Endothelial cell of umbilical vein (primary cell): ENCODE data around the gene COL23A1. TPM values are rescaled to one million over a fixed set of nuclear protein-coding genes. Genes with fewer than 3 reads are reported as not detected.

Source experiments
- BruUV-seq: library from RNA; stranded (reverse); fragments of 400-500 nt; replicated peaks from 2 replicates; lab custom pipeline; 2021; lab: Mats Ljungman, UMichigan
- CTCF ChIA-PET: fragments of 300-600, 350-600 bp; sonication (Branson Sonifier 250); formaldehyde crosslinking; loops from one replicate; lab custom pipeline; 2021; ENCODE audit warnings: antibody characterized with exemption, inconsistent platforms; lab: Charles Lee
- POLR2A ChIA-PET: fragments of 300-600, 350-600 bp; sonication (Branson Sonifier 250); formaldehyde crosslinking; loops from one replicate; lab custom pipeline; 2021; ENCODE audit warnings: antibody characterized with exemption, inconsistent platforms; lab: Charles Lee
- DNase-seq: peaks from one replicate; pipeline ENCODE4 v3.0.0-alpha.2; 2011; ENCODE audit warnings: low read depth, low spot score
- FAIRE-seq: peaks from 2 replicates; lab custom pipeline; 2011; peaks lifted over from hg19 to GRCh38; lab: Jason Lieb, UNC
- H2AFZ ChIP-seq: 2 replicates; pipeline ENCODE4 v1.6.0; 2012; ENCODE audit warnings: low read depth, low read length, control low read depth, inconsistent platforms
- H3K27ac ChIP-seq: 2 replicates; pipeline ENCODE4 v1.5.1; 2011; ENCODE audit warnings: low read depth, mild to moderate bottlenecking, control low read depth, low read length, moderate library complexity; ENCODE audit not compliant: insufficient read depth
- H3K27me3 ChIP-seq, 2 experiments: 2 replicates each; pipeline versions ENCODE4 v1.6.0 to v1.6.1; 2011; ENCODE audit warnings: low read length in 2 of 2, mixed read lengths in 1 of 2; ENCODE audit not compliant: control insufficient read depth in 2 of 2, insufficient read depth in 2 of 2
- H3K36me3 ChIP-seq, 2 experiments: 2 replicates in 1 of 2; 3 replicates in 1 of 2; pipeline ENCODE4 v1.5.1; 2011; ENCODE audit warnings: low read length in 2 of 2, mild to moderate bottlenecking in 1 of 2, moderate library complexity in 1 of 2; ENCODE audit not compliant: control insufficient read depth in 2 of 2, insufficient read depth in 2 of 2; ENCODE audit errors: extremely low read depth in 1 of 2
- H3K4me1 ChIP-seq: 3 replicates; pipeline ENCODE4 v1.5.1; 2011; ENCODE audit warnings: mild to moderate bottlenecking, low read length; ENCODE audit not compliant: control insufficient read depth, insufficient read depth; ENCODE audit errors: extremely low read depth
- H3K4me2 ChIP-seq: 2 replicates; pipeline ENCODE4 v1.6.1; 2011; ENCODE audit warnings: low read length, control low read depth, mixed read lengths; ENCODE audit not compliant: insufficient read depth
- H3K4me3 ChIP-seq, 3 experiments: fragments of 200-600 bp in 1 of 3; sonication (generic), shearing (Covaris generic) in 1 of 3; replicated peaks in 1 of 3; 2 replicates each; pipeline ENCODE4 v1.5.1; 2011 to 2016; ENCODE audit warnings: control low read depth in 3 of 3, low read length in 3 of 3, mild to moderate bottlenecking in 2 of 3, inconsistent platforms in 1 of 3, low read depth in 1 of 3, moderate library complexity in 1 of 3; ENCODE audit not compliant: insufficient read depth in 1 of 3
- H3K79me2 ChIP-seq: 2 replicates; pipeline ENCODE4 v1.6.0; 2012; ENCODE audit warnings: low read length, inconsistent platforms; ENCODE audit not compliant: control insufficient read depth, insufficient read depth
- H3K9ac ChIP-seq: replicated peaks from 2 replicates; pipeline ENCODE3; 2011; ENCODE audit warnings: low read length, control low read depth; ENCODE audit not compliant: insufficient read depth; ENCODE audit errors: extremely low read depth
- H3K9me1 ChIP-seq: replicated peaks from 3 replicates; pipeline ENCODE4 v1.6.0; 2011; ENCODE audit warnings: mild to moderate bottlenecking, low read length; ENCODE audit not compliant: control insufficient read depth, insufficient read depth; ENCODE audit errors: extremely low read depth
- H3K9me3 ChIP-seq: replicated peaks from 2 replicates; pipeline ENCODE4 v1.5.1; 2012; ENCODE audit warnings: low read length, inconsistent platforms; ENCODE audit not compliant: control insufficient read depth, insufficient read depth
- H4K20me1 ChIP-seq: replicated peaks from 2 replicates; pipeline ENCODE3; 2011; ENCODE audit warnings: mild to moderate bottlenecking, low read length; ENCODE audit not compliant: control insufficient read depth, insufficient read depth; ENCODE audit errors: extremely low read depth
- CTCF ChIP-seq, 2 donors: IDR thresholded peaks; 1 replicate in 1 of 2; 2 replicates in 1 of 2; pipeline ENCODE4 v1.5.1; 2011; ENCODE audit warnings: low read length in 2 of 2, mild to moderate bottlenecking in 2 of 2, moderate library complexity in 2 of 2, control low read depth in 1 of 2, inconsistent platforms in 1 of 2, low read depth in 1 of 2; ENCODE audit not compliant: insufficient read depth in 1 of 2; ENCODE audit errors: extremely low read depth in 1 of 2
- EZH2 ChIP-seq: IDR thresholded peaks from 2 replicates; pipeline ENCODE4 v1.6.1; 2012; ENCODE audit warnings: borderline replicate concordance, low read depth, mild to moderate bottlenecking, moderate library complexity, low read length, inconsistent platforms; ENCODE audit not compliant: severe bottlenecking
- FOS ChIP-seq: IDR thresholded peaks from 2 replicates; pipeline ENCODE4 v1.6.1; 2011; ENCODE audit warnings: mild to moderate bottlenecking, low read length, moderate library complexity, borderline replicate concordance; ENCODE audit not compliant: insufficient read depth
- GATA2 ChIP-seq: IDR thresholded peaks from 2 replicates; pipeline ENCODE4 v1.7.0; 2011; ENCODE audit warnings: low read depth, mild to moderate bottlenecking, moderate library complexity, mixed read lengths, low read length; ENCODE audit not compliant: insufficient read length, insufficient read depth
- JUN ChIP-seq: IDR thresholded peaks from 2 replicates; pipeline ENCODE4 v1.6.1; 2011; ENCODE audit warnings: borderline replicate concordance, low read depth; ENCODE audit not compliant: insufficient read length, insufficient read depth
- MAX ChIP-seq: IDR thresholded peaks from 2 replicates; pipeline ENCODE4 v1.6.1; 2011; ENCODE audit not compliant: insufficient read depth, insufficient read length
- MYC ChIP-seq: IDR thresholded peaks from one replicate; pipeline ENCODE4 v1.6.1; 2011; ENCODE audit warnings: mild to moderate bottlenecking, low read depth, low read length
- POLR2A ChIP-seq: IDR thresholded peaks from 2 replicates; pipeline ENCODE4 v1.6.1; 2012; ENCODE audit warnings: low read depth, mild to moderate bottlenecking, control low read depth, low read length
- POLR2AphosphoS5 ChIP-seq: IDR thresholded peaks from 2 replicates; pipeline ENCODE4 v1.6.1; 2012; ENCODE audit warnings: low read depth, mild to moderate bottlenecking, control low read depth, low read length, moderate library complexity; ENCODE audit not compliant: insufficient read depth
- dilution Hi-C: fragments of 300-500 bp; cut with MboI; formaldehyde crosslinking; loops from one replicate; pipeline ENCODE4 v1.15.0; 2019; ENCODE audit warnings: low sequenced_read_pairs; ENCODE audit not compliant: extremely low pct_ligation_motif_present
- intact Hi-C: fragments of 100-400 bp; cut with micrococcal nuclease; formaldehyde crosslinking; loops from one replicate; pipeline ENCODE4 v1.10.0; 2022
- polyA plus RNA-seq, 4 experiments: library from polyadenylated mRNA; depleted of rRNA in 3 of 4; stranded (reverse) in 3 of 4; unstranded in 1 of 4; fragments of >200 nt; gene quantifications; 2 replicates each; pipeline versions ENCODE4 v1.2.1 to v1.2.3, GENCODE V29; 2011 to 2012; ENCODE audit warnings: missing spikeins in 1 of 4
- total RNA-seq: library from RNA; stranded (reverse); gene quantifications from 2 replicates; pipeline ENCODE4 v1.2.3, GENCODE V29; 2021

Gene COL23A1
- total and polyA plus RNA-seq, 2 donors (not counting 3 experiments of a cell fraction or from before 2014, with no cell fraction given) = not detected

- Histone ChIP-seq H3K9ac (no peak overlapping the region), H3K9me1 (no peaks in the 10 kb centered on the region), H3K27ac (no peak overlapping the region), H3K4me1 (peaks cover 9% of the 10 kb centered on the region), H4K20me1 (no peaks in the 10 kb centered on the region), H3K27me3 (no peaks in the 10 kb centered on the region), H3K79me2 (peaks cover 23% of the 10 kb centered on the region), H3K4me3 (no peak overlapping the region), H3K4me2 (no peak overlapping the region), H3K36me3 (peaks cover 0 to under 1% of the 10 kb centered on the region in 2 experiments), H3K9me3 (no peaks in the 10 kb centered on the region), H2AFZ (no peak overlapping the region)
- BruUV-seq = no TSS peak
- dilution Hi-C loops (no loop called here), intact Hi-C loops (no loop called here)
- DNase-seq (no peak), FAIRE-seq (no peak)
- ChIA-PET CTCF (interaction anchor here (1.0 to 1.4 kb wide), 3 partner anchors 9 to 126 kb away, joined by 3 read pairs; no protein-coding TSS in a partner anchor), POLR2A (no interaction called here)
- TF ChIP-seq MYC (no peak), POLR2A (no peak), JUN (no peak), MAX (no peak), GATA2 (no peak), EZH2 (no peak), POLR2AphosphoS5 (no peak), CTCF (IDR thresholded peaks at IDR 0.05; ENCODE audit: extremely low read depth in 1 of 2, insufficient read depth in 1 of 2, low read depth in 1 of 2, low read length in 2 of 2) (no peak), FOS (no peak)
Measured at GRCh38 chr5:178201221-178201926, 388.8 kb downstream of the COL23A1 start.
